Lower lobe of right lung (tissue), 2 donors: ENCODE measurements around the gene NDUFS1. TPM values are rescaled to one million over a fixed set of nuclear protein-coding genes. Genes with fewer than 3 reads are reported as not detected.
A peak's percentile ranks its signal among the peaks of the same experiment; 100 is the strongest.
"Not testable (repeated sequence)": the region's sequence is repeated elsewhere in the genome, so short reads cannot be mapped to it uniquely, and the experiment has no call there.

Experiments used
- ATAC-seq, 2 donors: fragments of 200-7000 bp; cut with Tn5 transposase; one replicate each; pipeline ENCODE4 v1.9.1; 2020 to 2022; ENCODE audit warnings: mild to moderate bottlenecking in 2 of 2, moderate library complexity in 2 of 2
- DNase-seq: peaks from one replicate; pipeline ENCODE4 v3.0.0-alpha.2; 2020
- H3K27ac ChIP-seq: fragments of 200-600 bp; one replicate; pipeline ENCODE4 v1.8.0; 2022
- H3K27me3 ChIP-seq: fragments of 200-600 bp; one replicate; pipeline ENCODE4 v1.8.0; 2022; ENCODE audit warnings: low read depth
- H3K36me3 ChIP-seq: fragments of 200-600 bp; one replicate; pipeline ENCODE4 v1.8.0; 2022; ENCODE audit warnings: mild to moderate bottlenecking
- H3K4me1 ChIP-seq: fragments of 200-600 bp; one replicate; pipeline ENCODE4 v1.8.0; 2022
- H3K4me3 ChIP-seq: fragments of 200-600 bp; one replicate; pipeline ENCODE4 v1.8.0; 2022; ENCODE audit warnings: mild to moderate bottlenecking
- H3K9me3 ChIP-seq: fragments of 200-600 bp; one replicate; pipeline ENCODE4 v1.8.0; 2022
- intact Hi-C: fragments of 100-400 bp; cut with DNase I; formaldehyde crosslinking; loops from one replicate; pipeline ENCODE4 v1.11.0; 2022
- long read RNA-seq: library from polyadenylated mRNA; unstranded; transcript quantifications from one replicate; pipeline ENCODE4 v2.0.0, GENCODE V29; 2021
- total RNA-seq: library from RNA; stranded (reverse); fragmentation: NEBNext Ultra II Directional; extraction: Animal tissue kit (Norgen Biotek cat#: 25700); gene quantifications from one replicate; pipeline ENCODE4 v1.2.1, GENCODE V29; 2021
- TF ChIP-seq, protein P1 (sequence below): fragments of 200-600 bp; IDR thresholded peaks from one replicate; pipeline ENCODE4 v1.8.0; 2022; ENCODE audit warnings: antibody characterized with exemption, mild to moderate bottlenecking
- donor health status: DM: no; HTN: yes; CAD: no; lungs with severe emphysema.

The NDUFS1 gene
- total RNA-seq = 58.2 TPM
- long read RNA-seq, full-length matches to known transcripts = 32 of 45 reads
- long read RNA-seq, partial matches to known transcripts = 2 of 45 reads
- long read RNA-seq, other reads (novel, unspliced or antisense) = 11 of 45 reads

DNA sequence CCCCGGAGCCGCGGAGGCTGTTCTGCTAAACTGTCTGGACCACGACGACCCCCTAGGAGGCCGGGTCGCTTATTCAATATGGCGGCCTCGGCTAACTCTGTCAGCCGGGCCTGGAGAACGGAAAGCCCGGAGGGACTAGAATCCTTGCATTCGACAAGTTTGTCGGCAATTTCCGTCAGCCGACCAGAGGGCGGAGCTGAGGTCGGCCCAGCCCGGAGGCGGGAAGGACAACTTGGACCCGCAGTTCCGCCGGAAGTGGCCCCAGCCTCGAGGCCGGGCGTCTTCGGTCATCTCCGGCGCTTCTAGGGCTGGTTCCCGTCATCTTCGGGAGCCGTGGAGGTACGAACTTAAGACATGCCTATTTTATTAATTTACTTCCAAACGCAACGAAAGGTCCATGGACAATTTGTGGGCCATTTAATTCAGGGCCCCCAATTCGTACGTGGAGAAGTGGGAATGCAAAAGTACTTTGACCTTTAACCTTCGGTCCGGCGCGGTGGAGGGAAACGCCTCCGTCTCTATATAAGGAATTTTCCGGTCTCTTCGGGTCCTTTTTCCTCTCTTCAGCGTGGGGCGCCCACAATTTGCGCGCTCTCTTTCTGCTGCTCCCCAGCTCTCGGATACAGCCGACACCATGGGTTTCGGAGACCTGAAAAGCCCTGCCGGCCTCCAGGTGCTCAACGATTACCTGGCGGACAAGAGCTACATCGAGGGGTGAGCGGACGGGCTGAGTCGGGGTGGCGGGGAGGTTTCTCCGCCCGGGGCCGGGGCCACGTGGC is at the start of gene NDUFS1, which contains the start of gene EEF1B2:
Gene NDUFS1 (minus strand): TSS at position 99 of the 779 bp plus-strand sequence. CDS start 5,766 bp downstream, outside the sequence.
Gene EEF1B2 (plus strand): TSS at position 550 of the 779 bp plus-strand sequence. CDS start 85 bp downstream, at position 635.
- Histone ChIP-seq H3K36me3 (peaks cover 40% of the 10 kb centered on the region), H3K4me1 (peaks cover 33% of the 10 kb centered on the region), H3K27ac (peak within 1 kb of the TSS; percentile 90), H3K9me3 (no peaks in the 10 kb centered on the region), H3K4me3 (peak within 1 kb of the TSS; percentile 87), H3K27me3 (no peaks in the 10 kb centered on the region)
- DNase-seq (peak; percentile 98), ATAC-seq (peak; percentile 98)
- intact Hi-C loops = no loop called here
- TF ChIP-seq, protein P1, sequence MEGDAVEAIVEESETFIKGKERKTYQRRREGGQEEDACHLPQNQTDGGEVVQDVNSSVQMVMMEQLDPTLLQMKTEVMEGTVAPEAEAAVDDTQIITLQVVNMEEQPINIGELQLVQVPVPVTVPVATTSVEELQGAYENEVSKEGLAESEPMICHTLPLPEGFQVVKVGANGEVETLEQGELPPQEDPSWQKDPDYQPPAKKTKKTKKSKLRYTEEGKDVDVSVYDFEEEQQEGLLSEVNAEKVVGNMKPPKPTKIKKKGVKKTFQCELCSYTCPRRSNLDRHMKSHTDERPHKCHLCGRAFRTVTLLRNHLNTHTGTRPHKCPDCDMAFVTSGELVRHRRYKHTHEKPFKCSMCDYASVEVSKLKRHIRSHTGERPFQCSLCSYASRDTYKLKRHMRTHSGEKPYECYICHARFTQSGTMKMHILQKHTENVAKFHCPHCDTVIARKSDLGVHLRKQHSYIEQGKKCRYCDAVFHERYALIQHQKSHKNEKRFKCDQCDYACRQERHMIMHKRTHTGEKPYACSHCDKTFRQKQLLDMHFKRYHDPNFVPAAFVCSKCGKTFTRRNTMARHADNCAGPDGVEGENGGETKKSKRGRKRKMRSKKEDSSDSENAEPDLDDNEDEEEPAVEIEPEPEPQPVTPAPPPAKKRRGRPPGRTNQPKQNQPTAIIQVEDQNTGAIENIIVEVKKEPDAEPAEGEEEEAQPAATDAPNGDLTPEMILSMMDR = no peak

DNA sequence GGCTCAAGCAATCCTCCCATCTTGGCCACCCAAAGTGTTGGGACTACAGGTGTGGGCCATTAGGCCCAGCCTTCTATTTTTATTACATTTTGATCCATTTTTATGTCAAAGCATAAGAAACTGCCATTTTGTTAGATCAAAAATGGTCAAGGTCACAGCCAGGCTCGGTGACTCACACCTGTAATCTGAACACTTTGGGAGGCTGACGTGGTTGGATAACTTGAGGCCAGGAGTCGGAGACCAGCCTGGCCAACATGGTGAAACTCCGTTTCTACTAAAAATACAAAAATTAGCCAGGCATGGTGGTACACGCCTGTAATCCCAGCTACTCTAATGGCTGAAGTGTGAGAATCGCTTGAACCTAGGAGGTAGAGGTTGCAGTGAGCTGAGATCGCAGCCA is 49.7 kb upstream of the NDUFS1 start:
- TF ChIP-seq, protein P1 = no peak
- Histone ChIP-seq H3K4me1 (no peaks in the 10 kb centered on the region), H3K9me3 (no peaks in the 10 kb centered on the region), H3K36me3 (no peaks in the 10 kb centered on the region), H3K27ac (no peak overlapping the region), H3K4me3 (no peak overlapping the region), H3K27me3 (no peaks in the 10 kb centered on the region)
- DNase-seq = no peak
- ATAC-seq = no peak
- intact Hi-C loops = no loop called here

DNA sequence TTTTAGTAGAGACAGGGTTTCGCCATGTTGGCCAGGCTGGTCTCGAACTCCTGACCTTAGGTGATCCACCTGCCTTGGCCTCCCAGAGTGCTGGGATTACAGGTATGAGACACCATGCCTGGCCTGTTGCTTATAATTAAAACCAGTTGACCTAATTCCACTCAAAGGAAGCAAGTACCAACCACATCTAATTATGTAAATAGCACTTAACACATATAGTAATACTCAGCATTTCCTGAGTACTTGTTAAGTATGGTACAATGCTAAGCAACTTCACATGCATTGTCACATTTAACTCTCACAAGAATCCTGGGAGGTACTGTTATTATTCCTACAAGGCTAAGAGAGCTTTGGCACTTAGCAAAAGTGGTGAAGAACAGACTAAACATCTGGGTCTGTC is 48.1 kb upstream of the NDUFS1 start:
- intact Hi-C loops = not testable (repeated sequence)

DNA sequence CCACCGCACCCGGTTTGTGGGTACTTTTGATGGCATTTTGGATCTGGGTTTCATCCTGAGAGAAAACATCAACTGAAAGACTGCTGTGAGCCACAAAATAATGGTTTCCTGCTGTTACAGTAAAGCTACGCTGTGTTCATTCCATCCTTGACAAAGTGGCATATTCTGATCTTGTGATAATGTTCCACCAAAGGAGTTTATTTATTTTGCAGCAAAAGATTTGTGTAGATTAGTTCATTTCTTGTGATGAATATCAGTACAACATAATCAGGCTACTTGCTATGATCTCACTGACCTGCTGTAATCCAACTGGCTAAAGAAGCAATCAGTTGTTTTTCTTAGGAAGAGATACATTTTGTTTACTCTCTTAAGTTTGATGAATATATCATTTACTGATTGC is 45.5 kb upstream of the NDUFS1 start:
- TF ChIP-seq, protein P1 = no peak
- intact Hi-C loops = no loop called here

More for the DNA sequence above, 48.1 kb upstream of the NDUFS1 start:
- H3K27me3 ChIP-seq, H3K36me3 ChIP-seq, H3K4me1 ChIP-seq, H3K27ac ChIP-seq, H3K9me3 ChIP-seq, ATAC-seq, DNase-seq, H3K4me3 ChIP-seq: not testable (repeated sequence)

DNA sequence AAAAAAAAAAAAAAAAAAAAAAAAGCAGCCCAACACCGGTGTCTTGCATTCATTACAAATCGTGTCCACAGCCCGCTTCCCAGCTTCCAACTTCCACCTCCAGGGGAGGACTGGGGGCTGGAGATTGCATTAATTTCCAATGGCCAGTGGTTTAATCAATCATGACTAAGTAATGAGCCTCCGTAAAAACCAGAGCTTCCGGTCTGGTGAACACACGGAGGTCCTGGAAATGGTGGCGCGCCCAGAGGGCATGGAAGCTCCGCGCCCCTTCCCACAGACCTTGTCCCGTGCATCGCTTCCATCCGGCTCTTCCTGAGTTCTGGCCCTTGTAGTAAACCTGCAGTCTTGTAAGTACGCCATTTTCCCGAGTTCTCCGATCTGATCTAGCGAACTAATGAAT is 44.1 kb upstream of the NDUFS1 start:
- H3K4me1 ChIP-seq = no peaks in the 10 kb centered on the region
- H3K4me3 ChIP-seq = no peak overlapping the region
- H3K27ac ChIP-seq = no peak overlapping the region
- TF ChIP-seq, protein P1 = no peak
- intact Hi-C loops = no loop called here
- H3K27me3 ChIP-seq = peaks cover 7% of the 10 kb centered on the region
- no peaks in the 10 kb centered on the region for H3K9me3 ChIP-seq
- H3K36me3 ChIP-seq = no peaks in the 10 kb centered on the region
- no peak for ATAC-seq
- DNase-seq = no peak

More for the DNA sequence above, 45.5 kb upstream of the NDUFS1 start:
- Histone ChIP-seq H3K27ac (no peak overlapping the region), H3K4me1 (no peaks in the 10 kb centered on the region), H3K36me3 (no peaks in the 10 kb centered on the region), H3K9me3 (no peaks in the 10 kb centered on the region), H3K27me3 (peaks cover under 1% of the 10 kb centered on the region), H3K4me3 (no peak overlapping the region)
- DNase-seq (no peak), ATAC-seq (no peak)

DNA sequence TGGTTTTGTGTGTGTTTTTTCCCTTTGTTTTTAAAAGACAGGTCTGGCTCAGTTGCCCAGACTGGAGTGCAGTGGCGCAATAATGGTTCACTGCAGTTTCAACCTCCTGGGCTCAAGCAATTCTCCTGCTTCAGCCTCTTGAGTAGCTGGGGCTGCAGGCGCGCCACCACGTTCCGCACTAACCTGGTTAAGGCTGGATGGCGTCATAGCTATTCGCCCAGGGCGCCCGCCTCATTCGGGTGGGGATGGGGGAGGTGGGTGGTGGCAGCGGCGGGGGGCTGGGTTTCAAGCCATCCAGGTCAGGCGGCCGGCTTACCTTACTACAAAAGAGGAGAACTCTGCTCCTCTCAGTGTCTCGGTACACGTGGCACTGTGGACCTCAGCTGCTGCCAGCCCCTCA is 43.2 kb upstream of the NDUFS1 start:
- ATAC-seq (no peak), DNase-seq (no peak)
- TF ChIP-seq, protein P1 = no peak
- Histone ChIP-seq H3K4me1 (no peaks in the 10 kb centered on the region), H3K27ac (no peak overlapping the region), H3K9me3 (no peaks in the 10 kb centered on the region), H3K4me3 (no peak overlapping the region), H3K27me3 (peaks cover 7% of the 10 kb centered on the region), H3K36me3 (no peaks in the 10 kb centered on the region)
- intact Hi-C loops = no loop called here
